Chondrocyte (in vitro differentiated cells): ENCODE data around the gene ZNF180. TPM values are rescaled to one million over a fixed set of nuclear protein-coding genes. Genes with fewer than 3 reads are reported as not detected.
"Not testable (repeated sequence)": the region's sequence is repeated elsewhere in the genome, so short reads cannot be mapped to it uniquely, and the experiment has no call there.

Source experiments
- DNase-seq: peaks from one replicate; pipeline ENCODE4 v3.0.0; 2021; ENCODE audit warnings: mixed read lengths, low spot score
- H3K27ac Mint-ChIP-seq: one replicate; pipeline ENCODE4 v1.8.0; 2021; ENCODE audit warnings: mild to moderate bottlenecking, moderate library complexity, mixed read lengths; ENCODE audit not compliant: unreplicated experiment
- H3K27me3 Mint-ChIP-seq: 2 replicates; pipeline ENCODE4 v1.8.0; 2021; ENCODE audit warnings: low read depth, mixed read lengths
- H3K36me3 Mint-ChIP-seq: 2 replicates; pipeline ENCODE4 v1.8.0; 2021; ENCODE audit warnings: low read depth, mixed read lengths
- H3K4me1 Mint-ChIP-seq: 2 replicates; pipeline ENCODE4 v1.8.0; 2021; ENCODE audit warnings: low read depth, mild to moderate bottlenecking, mixed read lengths
- H3K4me3 Mint-ChIP-seq: one replicate; pipeline ENCODE4 v1.8.0; 2021; ENCODE audit warnings: mild to moderate bottlenecking, moderate library complexity, mixed read lengths; ENCODE audit not compliant: unreplicated experiment
- H3K9me3 Mint-ChIP-seq: 2 replicates; pipeline ENCODE4 v1.8.0; 2021; ENCODE audit warnings: low read depth, mixed read lengths
- total RNA-seq: library from RNA; stranded (reverse); gene quantifications from 3 replicates; pipeline ENCODE4 v1.2.1, GENCODE V29; 2021
- TF ChIP-seq, protein P1 (sequence below): fragments of 200-600 bp; sonication (generic); IDR thresholded peaks from 2 replicates; pipeline ENCODE4 v1.5.0; 2021; ENCODE audit warnings: antibody characterized with exemption, mild to moderate bottlenecking, moderate library complexity

The ZNF180 gene
- total RNA-seq, 1 donor from 2014 or later, result 4.7 TPM

DNA sequence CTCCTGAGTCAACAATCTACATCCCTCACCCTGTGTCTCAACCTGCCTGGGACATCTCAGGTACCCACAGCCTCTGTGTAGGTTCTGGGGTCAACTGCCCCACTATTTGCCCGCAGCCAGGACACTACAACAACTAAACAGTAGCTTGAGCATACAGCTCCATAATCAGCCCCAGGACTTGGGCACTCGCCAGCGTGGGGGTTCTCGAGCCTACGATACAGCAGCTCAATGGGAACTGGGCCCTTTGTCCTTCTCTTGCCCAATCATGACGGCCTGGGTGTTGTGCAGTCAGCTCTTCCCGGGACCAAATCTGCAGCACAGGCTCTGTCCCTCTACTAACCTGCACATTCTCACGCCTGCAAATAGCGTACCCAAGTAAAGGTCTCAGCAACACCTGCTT is 1.3 kb downstream of the ZNF180 start:
- peaks cover 7% of the 10 kb centered on the region for H3K27me3 Mint-ChIP-seq
- TF ChIP-seq, protein P1, sequence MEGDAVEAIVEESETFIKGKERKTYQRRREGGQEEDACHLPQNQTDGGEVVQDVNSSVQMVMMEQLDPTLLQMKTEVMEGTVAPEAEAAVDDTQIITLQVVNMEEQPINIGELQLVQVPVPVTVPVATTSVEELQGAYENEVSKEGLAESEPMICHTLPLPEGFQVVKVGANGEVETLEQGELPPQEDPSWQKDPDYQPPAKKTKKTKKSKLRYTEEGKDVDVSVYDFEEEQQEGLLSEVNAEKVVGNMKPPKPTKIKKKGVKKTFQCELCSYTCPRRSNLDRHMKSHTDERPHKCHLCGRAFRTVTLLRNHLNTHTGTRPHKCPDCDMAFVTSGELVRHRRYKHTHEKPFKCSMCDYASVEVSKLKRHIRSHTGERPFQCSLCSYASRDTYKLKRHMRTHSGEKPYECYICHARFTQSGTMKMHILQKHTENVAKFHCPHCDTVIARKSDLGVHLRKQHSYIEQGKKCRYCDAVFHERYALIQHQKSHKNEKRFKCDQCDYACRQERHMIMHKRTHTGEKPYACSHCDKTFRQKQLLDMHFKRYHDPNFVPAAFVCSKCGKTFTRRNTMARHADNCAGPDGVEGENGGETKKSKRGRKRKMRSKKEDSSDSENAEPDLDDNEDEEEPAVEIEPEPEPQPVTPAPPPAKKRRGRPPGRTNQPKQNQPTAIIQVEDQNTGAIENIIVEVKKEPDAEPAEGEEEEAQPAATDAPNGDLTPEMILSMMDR, result no peak
- peaks cover 31% of the 10 kb centered on the region for H3K36me3 Mint-ChIP-seq
- no peak for DNase-seq
- peak overlapping the region; percentile 91 for H3K4me3 Mint-ChIP-seq
- H3K4me1 Mint-ChIP-seq, result peaks cover 30% of the 10 kb centered on the region
- H3K27ac Mint-ChIP-seq, result no peak overlapping the region
- H3K9me3 Mint-ChIP-seq, result peaks cover 25% of the 10 kb centered on the region

DNA sequence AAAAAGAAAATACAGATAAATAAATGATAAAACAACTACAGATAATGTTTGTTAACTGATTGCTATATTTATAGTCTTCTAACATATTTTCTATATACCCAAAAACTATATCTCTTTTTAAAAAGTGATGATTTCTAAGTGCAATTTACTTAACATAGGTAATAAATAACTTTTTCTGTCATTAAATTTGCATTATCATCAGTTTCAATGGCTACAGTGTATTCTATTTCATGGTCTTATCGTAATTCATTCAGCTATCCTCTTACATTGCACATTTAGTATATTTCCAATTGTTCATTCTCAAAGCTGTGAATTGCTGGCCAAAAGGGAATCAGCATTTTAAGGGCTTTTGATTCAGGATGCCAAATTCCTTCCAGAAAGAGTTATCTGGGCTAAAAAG is 3.6 kb downstream of the ZNF180 start:
- Mint-ChIP-seq H3K4me1 (peaks cover 30% of the 10 kb centered on the region), H3K27me3 (no peaks in the 10 kb centered on the region)

DNA sequence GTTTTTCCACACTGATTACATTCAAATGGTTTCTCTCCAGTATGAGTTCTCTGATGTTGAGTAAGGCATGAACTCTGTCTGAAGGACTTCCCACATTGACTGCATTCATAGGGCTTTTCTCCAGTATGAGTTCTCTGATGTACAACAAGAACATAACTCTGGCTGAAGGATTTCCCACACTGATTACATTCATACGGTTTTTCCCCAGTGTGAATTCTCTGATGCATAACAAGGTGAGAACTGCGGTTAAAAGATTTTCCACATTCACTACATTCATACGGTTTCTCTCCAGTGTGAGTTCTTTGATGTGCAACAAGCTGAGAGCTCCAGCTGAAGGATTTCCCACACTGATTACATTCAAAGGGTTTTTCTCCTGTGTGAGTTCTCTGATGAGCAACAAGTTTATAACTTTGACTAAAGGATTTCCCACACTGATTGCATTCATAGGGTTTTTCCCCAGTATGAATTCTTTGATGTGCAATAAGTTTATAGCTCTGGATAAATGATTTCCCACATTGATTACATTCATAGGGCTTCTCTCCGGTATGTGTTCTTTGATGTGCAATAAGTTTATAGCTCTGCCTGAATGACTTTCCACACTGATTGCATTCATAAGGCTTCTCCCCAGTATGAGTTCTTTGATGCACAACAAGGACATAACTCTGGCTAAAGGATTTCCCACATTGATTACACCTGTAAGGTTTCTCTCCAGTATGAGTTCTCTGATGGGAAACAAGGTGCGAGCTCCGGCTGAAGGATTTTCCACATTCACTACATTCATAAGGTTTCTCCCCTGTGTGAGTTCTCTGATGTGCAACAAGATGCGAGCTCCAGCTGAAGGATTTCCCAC is 23.5 kb downstream of the ZNF180 start:
- TF ChIP-seq, protein P1, result no peak
- H3K9me3 Mint-ChIP-seq, result peaks cover 80% of the 10 kb centered on the region
- DNase-seq, result no peak
- peaks cover 85% of the 10 kb centered on the region for H3K36me3 Mint-ChIP-seq
- H3K4me3 Mint-ChIP-seq, result peak overlapping the region; percentile 9
- H3K27ac Mint-ChIP-seq, result peak overlapping the region; percentile 66
- H3K4me1 Mint-ChIP-seq, result no peaks in the 10 kb centered on the region
- no peaks in the 10 kb centered on the region for H3K27me3 Mint-ChIP-seq

More for the DNA sequence above, 3.6 kb downstream of the ZNF180 start:
- no peak for DNase-seq
- no peak overlapping the region for H3K27ac Mint-ChIP-seq
- TF ChIP-seq, protein P1, result no peak
- no peak overlapping the region for H3K4me3 Mint-ChIP-seq
- peaks cover 44% of the 10 kb centered on the region for H3K9me3 Mint-ChIP-seq
- H3K36me3 Mint-ChIP-seq, result peaks cover 52% of the 10 kb centered on the region

DNA sequence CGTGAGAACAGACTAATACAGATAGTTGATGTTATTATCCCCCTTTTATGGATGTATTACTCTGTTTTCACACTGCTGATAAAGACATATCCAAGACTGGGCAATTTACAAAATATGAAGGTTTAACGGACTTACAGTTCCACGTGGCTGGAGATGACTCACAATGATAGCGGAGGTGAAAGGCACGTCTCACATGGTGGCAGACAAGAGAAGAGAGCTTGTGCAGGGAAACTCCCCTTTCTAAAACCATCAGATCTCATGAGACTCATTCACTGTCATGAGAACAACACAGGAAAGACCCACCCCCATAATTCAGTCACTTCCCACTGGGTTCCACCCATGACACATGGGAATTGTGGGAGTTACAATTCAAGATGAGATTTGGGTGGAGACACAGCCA is 31.6 kb downstream of the ZNF180 start:
- H3K27me3 Mint-ChIP-seq, H3K27ac Mint-ChIP-seq, DNase-seq, H3K4me1 Mint-ChIP-seq, H3K4me3 Mint-ChIP-seq: not testable (repeated sequence)
- Mint-ChIP-seq H3K9me3 (peaks cover 87% of the 10 kb centered on the region), H3K36me3 (peaks cover 33% of the 10 kb centered on the region)

DNA sequence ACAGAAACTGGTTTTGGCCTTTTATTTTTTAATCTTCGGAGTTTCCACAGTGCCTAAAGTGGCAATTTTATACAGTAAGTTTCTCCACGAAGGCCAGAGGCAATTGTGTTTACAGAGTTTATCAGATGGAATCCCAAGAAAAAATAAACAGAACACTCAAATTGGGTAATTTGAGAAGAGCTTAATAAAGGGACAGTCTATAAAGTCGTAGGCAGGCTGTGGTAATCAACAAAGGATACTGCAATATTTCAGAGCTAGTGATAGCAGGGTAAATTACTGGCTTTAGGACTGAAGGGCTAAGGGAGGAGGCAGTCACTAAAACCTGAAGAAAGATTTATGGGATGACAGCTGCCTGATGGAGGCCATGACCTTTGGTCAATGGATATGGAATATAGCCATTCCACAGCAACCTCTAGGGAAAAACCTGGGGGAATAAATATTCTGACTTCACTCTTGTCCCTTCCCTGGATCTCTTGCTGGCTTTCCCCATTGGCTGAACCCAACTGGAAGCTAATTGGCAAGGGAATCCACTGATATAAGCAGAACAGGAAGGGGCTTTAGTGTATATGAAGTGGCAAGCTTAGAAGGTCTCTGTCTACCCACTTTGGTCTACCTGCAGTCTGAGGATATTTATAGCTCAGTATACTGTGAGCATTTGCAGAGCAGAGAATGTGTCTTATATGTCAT is 37.6 kb downstream of the ZNF180 start:
- H3K36me3 Mint-ChIP-seq, H3K4me1 Mint-ChIP-seq, DNase-seq, H3K4me3 Mint-ChIP-seq, H3K27me3 Mint-ChIP-seq, H3K27ac Mint-ChIP-seq: not testable (repeated sequence)
- peaks cover 62% of the 10 kb centered on the region for H3K9me3 Mint-ChIP-seq

DNA sequence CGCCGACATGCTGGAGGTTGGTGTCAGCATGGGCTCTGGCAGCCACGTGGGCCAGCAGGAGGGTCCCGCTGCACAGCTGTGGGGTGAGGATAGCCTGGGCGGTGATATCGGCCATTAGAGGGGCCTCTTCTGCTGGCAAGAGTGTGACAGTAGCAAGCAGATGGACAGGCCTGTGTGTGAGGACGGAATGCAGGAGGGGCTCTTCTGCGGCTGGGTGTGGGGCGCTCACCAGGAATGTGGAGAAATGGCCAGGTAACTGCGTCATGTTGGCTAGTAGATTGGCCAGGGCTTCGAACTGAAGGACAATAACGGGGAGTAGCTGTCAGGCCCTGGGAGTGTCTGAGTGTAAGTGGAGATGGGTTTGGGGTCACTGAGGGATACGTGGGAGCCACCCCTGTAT is 44.3 kb downstream of the ZNF180 start:
- DNase-seq, result peak; percentile 94
- not testable (repeated sequence) for H3K4me1 Mint-ChIP-seq, H3K4me3 Mint-ChIP-seq, H3K27me3 Mint-ChIP-seq, H3K27ac Mint-ChIP-seq, H3K36me3 Mint-ChIP-seq
- H3K9me3 Mint-ChIP-seq, result peaks cover 53% of the 10 kb centered on the region
